ENCODE data around the gene PPP2R5C.
"Not testable (repeated sequence)": the region's sequence is repeated elsewhere in the genome, so short reads cannot be mapped to it uniquely, and the experiment has no call there.

The PPP2R5C gene

DNA sequence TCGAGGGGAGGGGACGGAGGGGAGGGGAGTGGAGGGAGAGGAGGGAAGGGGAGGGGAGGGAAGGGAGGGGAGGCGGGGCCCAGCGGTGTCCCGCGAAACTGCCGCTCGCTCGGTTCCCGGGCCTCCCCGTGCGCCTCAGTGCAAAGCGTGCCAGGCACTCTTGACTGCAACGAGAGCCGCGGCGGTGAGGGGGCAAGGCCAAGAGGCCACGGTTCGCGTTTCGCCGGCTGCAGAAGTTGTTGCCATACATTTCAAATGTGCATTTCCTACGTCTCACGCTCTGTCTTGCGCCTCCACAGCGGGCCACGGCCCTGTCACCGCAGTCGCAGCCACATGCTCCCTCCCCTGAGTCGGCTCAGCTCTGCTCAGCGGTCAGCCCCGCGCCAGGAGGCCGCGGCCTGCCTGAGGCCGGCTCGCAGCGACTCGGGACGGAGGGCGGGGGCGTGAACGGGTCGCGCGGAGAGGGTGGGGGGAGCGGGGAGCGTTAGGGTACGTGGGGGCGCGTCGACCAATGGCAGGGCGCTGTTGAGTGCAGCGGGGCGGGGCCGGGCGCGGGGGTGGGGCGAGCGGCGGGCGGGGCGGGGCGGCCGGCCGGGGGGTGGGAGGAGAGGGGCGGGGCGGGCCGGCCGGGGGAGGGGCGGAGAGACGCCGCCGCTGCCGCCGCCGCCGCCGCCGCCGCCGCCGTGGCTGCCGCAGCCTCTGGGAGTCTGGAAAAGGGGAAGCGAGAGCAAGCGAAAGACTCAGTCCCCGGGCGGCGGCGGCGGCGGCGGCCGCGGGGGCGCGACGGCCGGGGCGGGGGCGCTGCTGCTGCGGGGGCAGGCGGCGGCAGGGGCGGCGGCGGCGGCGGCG is at the start of gene PPP2R5C:
TSS of gene PPP2R5C (plus strand) at position 678 of the 849 bp plus-strand sequence. CDS start 185 bp downstream, outside the sequence.
- peak; percentile 90 for DNase-seq

GRCh38 chr14:101711857-101712233 is 49.7 kb upstream of the PPP2R5C start:
- not testable (repeated sequence) for DNase-seq

- DNase-seq: not testable (repeated sequence)
These were observed 49.2 kb upstream of the PPP2R5C start for GRCh38 chr14:101712341-101712740.

GRCh38 chr14:101713091-101713490 is 48.4 kb upstream of the PPP2R5C start:
- peak; percentile 68 for DNase-seq

GRCh38 chr14:101713621-101714349 is 47.7 kb upstream of the PPP2R5C start:
- DNase-seq: peak; percentile 78

DNA sequence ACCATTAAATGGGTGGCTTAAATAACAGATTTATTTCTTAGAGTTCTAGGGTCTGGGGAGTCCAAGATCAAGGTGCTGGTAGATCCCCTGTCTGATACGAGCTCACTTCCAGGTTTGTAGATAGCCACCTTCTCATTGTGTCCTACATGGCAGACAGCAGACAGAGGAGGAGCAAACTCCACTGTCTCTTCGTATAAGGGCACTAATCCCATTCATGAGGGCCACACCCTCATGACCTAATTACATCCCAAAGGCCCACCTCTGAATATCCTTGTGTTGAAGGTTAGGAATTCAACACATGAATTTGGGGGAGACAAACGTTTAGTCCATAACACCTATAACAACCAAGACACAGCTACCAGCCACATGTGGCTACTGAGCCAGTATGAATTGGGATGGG is 47.1 kb upstream of the PPP2R5C start:
- DNase-seq: no peak

- DNase-seq: no peak
These were observed 46.1 kb upstream of the PPP2R5C start for GRCh38 chr14:101715210-101716076.

DNA sequence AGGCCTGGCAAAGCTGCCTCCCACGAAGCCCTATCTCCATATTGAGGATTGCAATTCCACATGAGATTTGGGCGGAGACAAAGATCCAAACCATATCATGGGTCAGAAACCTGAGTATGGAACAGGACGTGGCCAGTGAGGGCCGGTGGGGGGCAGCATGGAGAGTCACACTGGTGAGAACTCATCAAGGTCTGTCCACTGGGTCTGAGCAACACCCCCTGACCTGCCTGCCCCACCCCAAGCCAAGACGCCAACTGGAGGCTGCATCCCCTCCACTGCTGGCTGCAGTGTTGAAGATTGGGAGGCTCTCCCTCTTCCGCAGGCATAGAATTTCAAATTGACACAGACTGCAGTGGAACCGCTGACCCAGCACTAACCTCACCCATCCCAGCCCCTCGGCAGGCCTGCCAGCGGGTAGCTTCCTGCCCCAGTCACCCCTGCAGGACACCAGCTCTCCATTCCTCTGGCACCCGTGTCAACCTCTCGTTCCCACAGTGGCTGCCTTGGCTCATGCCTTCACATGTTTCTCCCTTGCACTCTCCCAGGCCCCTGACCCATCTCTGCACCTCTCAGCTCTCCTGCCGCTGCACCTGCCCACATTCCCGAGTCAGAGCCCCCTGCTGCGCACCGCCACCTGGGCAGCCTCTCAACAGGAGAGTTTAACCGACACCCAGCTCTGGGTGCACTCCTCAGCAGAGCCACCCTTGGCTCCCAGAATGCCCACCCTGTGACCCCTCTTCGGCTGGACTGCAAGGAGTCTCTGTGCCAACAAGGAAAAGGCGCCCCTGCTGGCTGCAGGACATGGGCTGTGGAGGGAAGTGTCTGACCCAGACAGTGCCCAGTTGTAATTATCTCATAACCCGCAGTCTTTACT is 45.2 kb upstream of the PPP2R5C start:
- DNase-seq: no peak

- peak; percentile 30 for DNase-seq
These were observed 44.4 kb upstream of the PPP2R5C start for GRCh38 chr14:101716956-101717662.

DNA sequence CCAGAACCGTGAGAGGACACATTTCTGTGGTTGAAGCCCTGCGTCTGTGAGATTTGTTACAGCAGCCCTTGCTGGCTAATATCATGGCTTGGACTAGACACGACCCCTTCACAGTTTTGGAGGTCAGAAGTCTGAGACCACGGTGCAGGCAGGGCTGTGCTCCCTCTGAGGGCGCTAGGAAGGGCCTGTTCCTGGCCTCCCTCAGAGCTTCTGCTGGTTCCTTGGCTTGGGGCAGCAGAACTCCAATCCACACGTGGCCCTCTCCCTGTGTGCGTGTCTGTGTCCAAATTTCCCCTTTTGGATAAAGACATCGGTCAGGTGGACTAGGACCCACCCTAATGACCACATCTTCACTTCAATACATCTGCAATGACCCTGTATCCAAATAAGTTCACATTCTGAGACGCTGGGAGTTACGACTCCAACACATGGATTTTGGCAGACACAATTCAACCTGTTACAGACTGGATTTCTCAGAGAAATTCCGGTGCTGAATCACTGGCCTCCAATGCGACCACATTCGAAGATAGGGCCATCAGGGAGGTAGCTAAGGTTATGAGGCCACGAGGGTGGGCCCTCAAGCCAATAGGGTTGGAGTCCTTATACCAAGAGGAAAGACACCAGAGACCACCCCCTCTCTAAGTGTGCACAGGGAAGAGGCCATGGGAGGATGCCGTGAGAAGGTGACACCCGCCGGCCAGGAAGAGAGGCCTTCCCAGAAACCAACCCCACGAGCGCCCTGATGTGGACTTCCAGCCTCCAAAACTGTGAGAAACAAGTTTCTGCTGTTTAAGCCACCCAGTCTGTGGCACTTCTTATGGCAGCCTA is 43.6 kb upstream of the PPP2R5C start:
- DNase-seq: no peak

DNA sequence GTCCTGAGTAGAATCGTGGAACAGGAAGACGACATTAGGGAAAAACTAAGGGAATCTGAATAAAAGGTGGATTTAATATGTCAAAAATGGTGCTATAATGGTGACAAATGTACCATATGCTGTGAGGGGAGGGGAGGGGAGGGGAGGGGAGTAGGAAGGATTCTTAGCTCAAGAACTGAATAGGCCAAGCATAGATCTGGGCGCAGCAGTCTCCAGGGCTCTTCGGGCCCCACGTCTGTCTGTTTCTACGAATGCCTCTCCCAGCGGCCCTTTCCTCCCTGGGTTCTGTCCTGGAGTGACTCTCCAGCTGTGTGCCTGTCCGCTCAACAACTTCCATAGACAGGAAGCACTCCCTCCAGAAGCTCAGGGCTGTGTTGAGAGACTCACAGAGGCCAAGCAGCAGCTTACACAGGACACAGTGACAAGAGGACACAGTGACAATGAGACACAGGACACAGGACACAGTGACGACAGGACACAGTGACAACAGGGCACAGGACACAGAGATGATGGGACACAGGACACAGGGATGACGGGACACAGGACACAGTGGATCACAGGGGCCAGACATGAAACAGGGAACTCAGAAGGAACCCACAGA is 42.4 kb upstream of the PPP2R5C start:
- no peak for DNase-seq

GRCh38 chr14:101719708-101720107 is 41.8 kb upstream of the PPP2R5C start:
- DNase-seq: no peak

DNA sequence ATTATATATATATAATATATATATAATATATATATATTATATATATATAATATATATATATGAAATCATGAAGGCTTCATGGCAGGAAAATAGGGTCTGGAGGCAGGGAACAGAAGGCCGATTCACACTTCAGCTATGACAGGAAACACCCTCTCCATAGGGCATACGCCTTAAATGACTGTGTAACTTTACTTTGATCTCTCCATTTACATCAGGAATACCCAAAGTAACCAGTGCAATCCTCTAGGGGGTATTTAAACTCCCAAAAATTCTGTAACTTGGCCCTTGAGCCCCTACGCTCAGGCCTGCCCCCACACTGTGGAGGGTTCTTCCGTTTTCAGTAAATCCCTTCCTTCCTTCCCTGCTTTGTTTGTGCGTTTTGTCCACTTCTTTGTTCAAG is 40.4 kb upstream of the PPP2R5C start:
- DNase-seq: no peak

DNA sequence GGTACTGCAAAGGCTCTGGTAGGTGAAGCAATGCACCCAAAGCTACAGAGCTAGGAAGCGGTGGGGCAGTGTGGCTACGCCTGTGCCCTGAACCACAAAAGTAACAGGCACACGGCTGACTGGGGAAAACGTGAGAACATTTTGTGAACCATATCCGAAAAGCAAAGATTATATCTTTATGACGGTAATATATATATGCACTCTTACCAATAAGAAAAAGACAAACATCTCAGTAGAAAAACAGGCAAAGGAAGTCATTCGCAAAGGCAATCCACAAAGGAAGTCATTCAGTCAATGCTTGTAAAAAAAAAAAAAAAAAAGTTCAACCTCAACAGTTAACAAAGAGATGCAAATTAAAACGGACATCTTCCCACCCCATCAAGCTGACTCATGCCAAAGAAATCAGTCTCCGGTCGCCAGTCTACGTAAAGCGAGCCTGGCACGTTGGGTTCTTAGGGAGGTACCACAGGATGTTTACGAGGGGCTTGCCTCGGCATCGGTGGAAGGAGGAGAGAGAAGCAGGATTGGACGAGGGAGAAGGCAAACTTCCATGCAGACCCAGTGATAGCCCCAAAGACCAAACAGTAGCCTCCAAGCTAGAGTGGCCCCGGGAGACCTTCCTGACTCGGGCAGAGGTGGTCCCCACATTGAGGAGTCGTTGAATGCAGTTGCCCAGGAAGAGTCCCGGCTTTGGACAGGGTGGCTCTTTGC is 39.4 kb upstream of the PPP2R5C start:
- peak; percentile 87 for DNase-seq

DNA sequence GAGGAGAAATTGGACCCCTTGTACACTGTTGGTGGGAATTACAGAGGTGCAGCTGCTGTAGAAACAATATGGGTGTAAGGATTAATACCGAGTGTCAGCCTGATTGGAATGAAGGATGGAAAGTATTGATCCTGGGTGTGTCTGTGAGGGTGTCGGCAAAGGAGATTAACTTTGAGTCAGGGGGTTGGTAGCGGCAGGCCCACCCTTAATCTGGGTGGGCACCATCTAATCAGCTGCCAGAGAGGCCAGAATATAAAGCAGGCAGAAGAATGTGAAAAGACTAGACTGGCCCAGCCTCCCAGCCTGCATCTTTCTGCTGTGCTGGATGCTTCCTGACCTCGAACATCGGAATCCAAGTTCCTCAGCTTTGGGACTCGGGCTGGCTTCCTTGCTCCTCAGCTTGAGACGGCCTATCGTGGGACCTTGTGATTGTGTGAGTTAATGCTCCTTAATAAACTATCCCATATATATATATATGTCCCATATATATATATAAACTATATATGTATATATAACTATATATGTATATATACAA is 38.4 kb upstream of the PPP2R5C start:
- no peak for DNase-seq

GRCh38 chr14:101725652-101726051 is 35.9 kb upstream of the PPP2R5C start:
- peak; percentile 43 for DNase-seq

- DNase-seq: no peak
These were observed 35.1 kb upstream of the PPP2R5C start for GRCh38 chr14:101726295-101726953.

DNA sequence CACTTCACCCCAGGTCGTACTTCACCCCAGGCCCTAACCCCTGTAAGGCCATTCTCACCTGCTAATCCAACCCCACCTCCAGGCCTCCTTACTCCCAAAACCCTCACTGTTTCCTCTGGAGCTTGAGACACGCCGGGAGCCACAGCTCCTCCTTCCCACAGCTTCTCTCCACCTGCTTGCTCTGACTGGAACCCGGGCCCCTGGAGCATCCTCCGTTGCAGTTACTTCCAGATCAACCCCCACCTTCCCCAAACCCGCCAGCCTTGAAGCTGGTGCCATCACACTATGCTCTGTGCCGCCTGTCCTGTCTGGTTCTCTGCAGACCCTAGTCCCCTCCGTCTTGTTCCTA is 34.6 kb upstream of the PPP2R5C start:
- no peak for DNase-seq
